ENCODE data around the gene HOXA9.

GRCh38 chr7:27118580-27118979 is 46.8 kb downstream of the HOXA9 start:
- TF ChIP-seq CTCF (IDR thresholded peaks at IDR 0.05; ENCODE audit: poor library complexity, severe bottlenecking) (no peak), EZH2 (IDR thresholded peaks at IDR 0.05; ENCODE audit: borderline replicate concordance, insufficient read depth, low read length, poor library complexity, severe bottlenecking) (no peak)

Data from neural cell (in vitro differentiated cells).